Measurements from ENCODE around the gene DLGAP1. TPM values are rescaled to one million over a fixed set of nuclear protein-coding genes. Genes with fewer than 3 reads are reported as not detected.

The DLGAP1 gene
- total and polyA plus RNA-seq, 2 of the 8 experiments (the other 6 are each of a cell fraction or from before 2014, with no cell fraction given): 11.8 to 16.9 TPM

- Histone ChIP-seq H3K79me2 (ENCODE audit: control insufficient read depth in 1 of 2, insufficient read depth in 2 of 2, low read length in 2 of 2) (no peaks in the 10 kb centered on the region), H3K79me1 (ENCODE audit: low read depth, low read length) (no peaks in the 10 kb centered on the region; the same call in 1 of the 2 replicates), H4K5ac (ENCODE audit: insufficient read length, low read depth, low read length) (no peak overlapping the region), H3K56ac (replicated peaks; ENCODE audit: insufficient read length, low read depth, low read length) (no peak overlapping the region), H3K4me2 (ENCODE audit: insufficient read depth in 1 of 2, low read depth in 2 of 2, low read length in 2 of 2) (no peak overlapping the region), H3K9ac (replicated peaks in 1 of 4; ENCODE audit: extremely low read depth in 1 of 4, low read depth in 3 of 4, low read length in 3 of 4) (no peak overlapping the region), H2BK12ac (ENCODE audit: low read depth, low read length) (no peak overlapping the region), H2BK15ac (ENCODE audit: low read length) (no peak overlapping the region), H4K8ac (ENCODE audit: extremely low read depth, insufficient read depth, low read length) (no peak overlapping the region), H3K27ac (ENCODE audit: low read depth, low read length) (no peak overlapping the region), H4K91ac (replicated peaks; ENCODE audit: insufficient read length, low read length) (no peak overlapping the region), H3K23ac (ENCODE audit: insufficient read length) (no peak overlapping the region), H2BK120ac (replicated peaks; ENCODE audit: low read depth, low read length) (no peak overlapping the region), H2BK5ac (ENCODE audit: low read depth, low read length) (no peak overlapping the region), H3K4me3 (ENCODE audit: extremely low read depth in 1 of 4, insufficient read depth in 2 of 4, low read depth in 3 of 4, low read length in 4 of 4) (no peak overlapping the region), H3K4me1 (replicated peaks in 1 of 4; ENCODE audit: control insufficient read depth in 3 of 4, insufficient read depth in 4 of 4, low read length in 3 of 4) (peaks cover 0 to 7% (median 0%) of the 10 kb centered on the region in 4 experiments; a peak in 1 of 7 replicates), H3K23me2 (ENCODE audit: low read depth, low read length) (no peaks in the 10 kb centered on the region), H3K27me3 (replicated peaks in 1 of 4; ENCODE audit: control insufficient read depth in 3 of 4, extremely low read depth in 1 of 4, insufficient read depth in 3 of 4, low read length in 3 of 4) (no peaks in the 10 kb centered on the region), H4K20me1 (replicated peaks in 1 of 2; ENCODE audit: control insufficient read depth in 1 of 2, insufficient read depth in 2 of 2, low read length in 2 of 2) (no peaks in the 10 kb centered on the region), H2BK20ac (ENCODE audit: low read length) (no peak overlapping the region), H2AK5ac (ENCODE audit: low read depth, low read length) (no peak overlapping the region), H3K14ac (ENCODE audit: insufficient read length) (no peak overlapping the region), H3K36me3 (ENCODE audit: control insufficient read depth in 2 of 4, insufficient read depth in 4 of 4, low read length in 3 of 4) (no peaks in the 10 kb centered on the region; a peak in 1 of 8 replicates), H3K9me3 (ENCODE audit: insufficient read depth in 2 of 2, low read depth in 1 of 2, low read length in 1 of 2) (no peaks in the 10 kb centered on the region), H3K4ac (replicated peaks; ENCODE audit: insufficient read length, low read depth, low read length) (no peak overlapping the region), H3K18ac (ENCODE audit: extremely low read depth, low read length) (no peak overlapping the region), H2AFZ (ENCODE audit: low read length) (no peak overlapping the region)
- ChIA-PET POLR2A (ENCODE audit: partially characterized antibody) (no interaction called here), CTCF (ENCODE audit: partially characterized antibody) (interaction anchor here (1.7 kb wide), 1 partner anchor 10 kb away, joined by 4 read pairs; no protein-coding TSS in a partner anchor)
- 93% methylated on average over 3 of the region's 3 CpGs; no CpG with 5 or more reads in 1 of the 2 experiments for WGBS, 2 experiments (ENCODE audit: extremely low coverage in 1 of 2, insufficient coverage in 1 of 2, insufficient read length in 1 of 2, insufficient replicate concordance in 2 of 2, low coverage in 1 of 2, low lambda C conversion rate in 2 of 2, missing lambda C conversion rate in 1 of 2)
- DNase-seq (ENCODE audit: low read depth in 1 of 2, low spot score in 2 of 2) (no peak), FAIRE-seq (no peak)
- TF ChIP-seq FOSL1 (IDR thresholded peaks at IDR 0.05; ENCODE audit: insufficient read depth, low read depth, low read length) (no peak), SUZ12 (IDR thresholded peaks at IDR 0.05; ENCODE audit: low read length) (no peak), RFX5 (IDR thresholded peaks at IDR 0.05; ENCODE audit: borderline replicate concordance, low read depth, low read length) (no peak), CEBPB (IDR thresholded peaks at IDR 0.05; ENCODE audit: low read depth, low read length) (no peak), EZH2 (IDR thresholded peaks at IDR 0.05; ENCODE audit: low read depth, low read length, severe bottlenecking) (no peak), RAD21 (IDR thresholded peaks at IDR 0.05 in 1 of 2, conservative IDR thresholded peaks at IDR 0.05 in 1 of 2; ENCODE audit: low read depth in 2 of 2, low read length in 2 of 2) (no peak), CREB1 (IDR thresholded peaks at IDR 0.05) (no peak), ATF2 (IDR thresholded peaks at IDR 0.05; ENCODE audit: low read length) (no peak), GABPA (IDR thresholded peaks at IDR 0.05; ENCODE audit: borderline replicate concordance, insufficient read depth, low read length) (no peak)
Measured at GRCh38 chr18:4260107-4260506, 195.0 kb downstream of the DLGAP1 start.
